Loucy (cell line): ENCODE measurements around the gene SETBP1.

Source experiments
- H2AFZ ChIP-seq: fragments of 200-600 bp; sonication (generic); 2 replicates; pipeline ENCODE4 v1.6.0; 2016; ENCODE audit warnings: antibody characterized with exemption, mild to moderate bottlenecking, low read length, moderate library complexity
- H3F3A ChIP-seq: fragments of 200-600 bp; 2 replicates; pipeline ENCODE4 v1.6.0; 2016; ENCODE audit warnings: antibody characterized with exemption, low read depth, mild to moderate bottlenecking
- H3K27me3 ChIP-seq: fragments of 200-600 bp; sonication (generic); 2 replicates; pipeline ENCODE4 v1.6.1; 2014; ENCODE audit warnings: low read length, mild to moderate bottlenecking; ENCODE audit not compliant: insufficient read depth, poor library complexity, severe bottlenecking
- H3K36me3 ChIP-seq: fragments of 200-600 bp; sonication (generic); 2 replicates; pipeline ENCODE4 v1.6.1; 2016; ENCODE audit warnings: low read length; ENCODE audit not compliant: insufficient read depth
- H3K4me1 ChIP-seq: fragments of 200-600 bp; sonication (generic); 2 replicates; pipeline ENCODE4 v1.5.1; 2014; ENCODE audit warnings: low read length, mild to moderate bottlenecking; ENCODE audit not compliant: insufficient read depth, poor library complexity, severe bottlenecking
- H3K4me2 ChIP-seq: fragments of 200-600 bp; sonication (generic); 2 replicates; pipeline ENCODE4 v1.6.0; 2014; ENCODE audit warnings: antibody characterized with exemption, low read length, low read depth, mild to moderate bottlenecking; ENCODE audit not compliant: poor library complexity, severe bottlenecking
- H3K4me3 ChIP-seq: fragments of 200-600 bp; sonication (generic); 2 replicates; pipeline ENCODE4 v1.5.1; 2014; ENCODE audit warnings: low read length, mild to moderate bottlenecking, mixed read lengths; ENCODE audit not compliant: poor library complexity, severe bottlenecking
- H3K79me2 ChIP-seq: fragments of 200-600 bp; sonication (generic); 2 replicates; pipeline ENCODE4 v1.6.1; 2014; ENCODE audit warnings: low read length; ENCODE audit not compliant: insufficient read depth
- H3K9ac ChIP-seq: fragments of 200-600 bp; sonication (generic); 2 replicates; pipeline ENCODE4 v1.6.0; 2014; ENCODE audit warnings: mild to moderate bottlenecking, low read depth, low read length, moderate library complexity; ENCODE audit not compliant: poor library complexity, severe bottlenecking
- H3K9me2 ChIP-seq: fragments of 200-600 bp; sonication (generic); replicated peaks from 2 replicates; pipeline ENCODE4 v1.6.1; 2016; ENCODE audit warnings: low read depth, low read length, mixed read lengths
- H3K9me3 ChIP-seq: fragments of 200-600 bp; sonication (generic); 2 replicates; pipeline ENCODE4 v1.6.1; 2014; ENCODE audit warnings: mild to moderate bottlenecking, antibody characterized with exemption, low read length, low read depth; ENCODE audit not compliant: insufficient read depth
- H4K20me1 ChIP-seq: fragments of 200-600 bp; sonication (generic); 2 replicates; pipeline ENCODE4 v1.6.0; 2014; ENCODE audit warnings: antibody characterized with exemption, low read length, mild to moderate bottlenecking; ENCODE audit not compliant: insufficient read depth, poor library complexity, severe bottlenecking
- EZH2phosphoT487 ChIP-seq: fragments of 200-600 bp; IDR thresholded peaks from 2 replicates; pipeline ENCODE4 v1.6.1; 2018; ENCODE audit warnings: antibody characterized with exemption, mild to moderate bottlenecking, moderate library complexity, borderline replicate concordance
- TF ChIP-seq, protein P1 (sequence below): fragments of 200-600 bp; sonication (generic); conservative IDR thresholded peaks from 2 replicates; pipeline ENCODE4 v1.5.1; 2014; ENCODE audit warnings: mild to moderate bottlenecking, antibody characterized with exemption, low read length

Gene SETBP1

DNA sequence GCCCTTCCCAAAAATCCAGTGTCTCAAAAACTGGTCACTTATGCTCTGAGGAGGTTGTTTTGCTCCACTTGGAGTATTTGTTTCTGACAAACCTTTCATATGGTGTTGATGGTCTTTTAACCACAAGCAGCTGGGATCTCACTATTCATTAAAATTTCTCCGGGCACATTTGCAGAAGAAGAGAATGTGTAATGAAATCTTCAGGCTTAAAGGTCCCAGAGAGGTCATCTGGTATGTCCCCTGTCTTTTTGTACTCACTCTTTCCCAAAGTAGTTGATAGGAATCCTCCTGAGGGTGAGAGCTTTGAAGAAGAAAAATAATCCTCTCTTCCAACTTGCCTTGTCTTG, 430.8 kb downstream of the SETBP1 start:
- H3K4me2 ChIP-seq: no peak overlapping the region
- peaks cover 59% of the 10 kb centered on the region for H3K4me1 ChIP-seq
- no peaks in the 10 kb centered on the region for H3K27me3 ChIP-seq
- H3K9ac ChIP-seq: no peak overlapping the region
- H3F3A ChIP-seq: peaks cover 11% of the 10 kb centered on the region
- no peaks in the 10 kb centered on the region for H4K20me1 ChIP-seq
- H3K36me3 ChIP-seq: no peaks in the 10 kb centered on the region
- H3K9me3 ChIP-seq: peaks cover 11% of the 10 kb centered on the region; the same call in 1 of the 2 replicates
- no peaks in the 10 kb centered on the region for H3K79me2 ChIP-seq
- H2AFZ ChIP-seq: no peak overlapping the region
- TF ChIP-seq EZH2phosphoT487: no peak
- TF ChIP-seq, protein P1, sequence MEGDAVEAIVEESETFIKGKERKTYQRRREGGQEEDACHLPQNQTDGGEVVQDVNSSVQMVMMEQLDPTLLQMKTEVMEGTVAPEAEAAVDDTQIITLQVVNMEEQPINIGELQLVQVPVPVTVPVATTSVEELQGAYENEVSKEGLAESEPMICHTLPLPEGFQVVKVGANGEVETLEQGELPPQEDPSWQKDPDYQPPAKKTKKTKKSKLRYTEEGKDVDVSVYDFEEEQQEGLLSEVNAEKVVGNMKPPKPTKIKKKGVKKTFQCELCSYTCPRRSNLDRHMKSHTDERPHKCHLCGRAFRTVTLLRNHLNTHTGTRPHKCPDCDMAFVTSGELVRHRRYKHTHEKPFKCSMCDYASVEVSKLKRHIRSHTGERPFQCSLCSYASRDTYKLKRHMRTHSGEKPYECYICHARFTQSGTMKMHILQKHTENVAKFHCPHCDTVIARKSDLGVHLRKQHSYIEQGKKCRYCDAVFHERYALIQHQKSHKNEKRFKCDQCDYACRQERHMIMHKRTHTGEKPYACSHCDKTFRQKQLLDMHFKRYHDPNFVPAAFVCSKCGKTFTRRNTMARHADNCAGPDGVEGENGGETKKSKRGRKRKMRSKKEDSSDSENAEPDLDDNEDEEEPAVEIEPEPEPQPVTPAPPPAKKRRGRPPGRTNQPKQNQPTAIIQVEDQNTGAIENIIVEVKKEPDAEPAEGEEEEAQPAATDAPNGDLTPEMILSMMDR: no peak
- H3K4me3 ChIP-seq: no peak overlapping the region
- no peaks in the 10 kb centered on the region for H3K9me2 ChIP-seq

DNA sequence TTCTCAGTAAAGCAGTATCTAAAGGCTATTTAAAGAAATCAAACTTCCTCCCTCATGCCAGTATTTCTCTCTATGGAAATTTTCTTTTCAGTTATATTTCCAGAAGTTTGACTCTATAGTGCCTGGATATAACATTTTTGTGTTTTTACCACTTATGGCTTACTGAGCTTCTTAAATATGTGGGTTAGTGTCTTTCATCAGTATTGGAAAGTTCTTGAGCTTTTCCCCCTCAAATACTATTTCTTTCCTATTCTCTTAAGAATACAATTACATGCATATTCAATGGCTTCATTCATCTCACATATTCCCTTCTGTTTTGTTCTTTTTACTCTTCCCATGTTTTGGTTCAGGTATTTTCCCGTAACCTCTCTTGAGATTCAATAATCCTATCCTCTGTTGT, 432.0 kb downstream of the SETBP1 start:
- no peaks in the 10 kb centered on the region for H3K27me3 ChIP-seq
- H3K4me2 ChIP-seq: no peak overlapping the region
- H4K20me1 ChIP-seq: no peaks in the 10 kb centered on the region
- H3K9ac ChIP-seq: no peak overlapping the region
- no peaks in the 10 kb centered on the region for H3K36me3 ChIP-seq
- H3F3A ChIP-seq: 0 out of 2 replicates have a peak, but pooled peaks cover under 1% of the 10 kb centered on the region
- no peak overlapping the region for H2AFZ ChIP-seq
- TF ChIP-seq, protein P1: no peak
- TF ChIP-seq EZH2phosphoT487: no peak
- no peak overlapping the region for H3K4me3 ChIP-seq
- H3K9me3 ChIP-seq: peaks cover 11% of the 10 kb centered on the region; the same call in 1 of the 2 replicates
- peaks cover 55% of the 10 kb centered on the region for H3K4me1 ChIP-seq
- no peaks in the 10 kb centered on the region for H3K9me2 ChIP-seq
- no peaks in the 10 kb centered on the region for H3K79me2 ChIP-seq

DNA sequence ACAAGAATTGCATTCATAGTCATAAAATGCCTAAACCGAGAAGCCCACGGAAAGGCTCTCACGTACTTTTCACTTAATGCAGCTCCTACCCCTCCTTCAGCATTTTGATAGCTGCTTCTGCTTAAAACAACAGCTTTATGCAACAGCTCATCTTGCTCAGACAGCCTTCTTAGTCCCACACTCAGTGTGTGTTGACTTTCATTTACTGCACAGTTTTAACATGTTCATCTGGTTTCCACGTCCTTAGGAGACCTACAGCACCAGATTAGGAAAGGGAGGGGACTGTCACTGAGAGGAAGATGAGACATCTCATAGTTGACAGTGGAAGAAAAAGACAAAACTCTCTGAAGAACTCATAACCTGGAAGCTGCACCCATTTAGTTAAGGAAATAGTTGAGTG, 435.4 kb downstream of the SETBP1 start:
- no peaks in the 10 kb centered on the region for H3F3A ChIP-seq
- H3K4me2 ChIP-seq: peak overlapping the region; percentile 14
- H3K4me3 ChIP-seq: no peak overlapping the region
- H3K9ac ChIP-seq: no peak overlapping the region
- H2AFZ ChIP-seq: 0 out of 2 replicates have a peak overlapping the region, but pooled peaks have one; percentile 19
- peaks cover 30% of the 10 kb centered on the region for H3K4me1 ChIP-seq
- H3K36me3 ChIP-seq: no peaks in the 10 kb centered on the region
- H3K9me3 ChIP-seq: peaks cover 11% of the 10 kb centered on the region; the same call in 1 of the 2 replicates
- no peak for TF ChIP-seq EZH2phosphoT487
- TF ChIP-seq, protein P1: no peak
- H4K20me1 ChIP-seq: no peaks in the 10 kb centered on the region
- H3K79me2 ChIP-seq: no peaks in the 10 kb centered on the region
- H3K27me3 ChIP-seq: no peaks in the 10 kb centered on the region
- H3K9me2 ChIP-seq: no peaks in the 10 kb centered on the region
